ENCODE results near the gene ADAMTS15.
A peak's percentile ranks its signal among the peaks of the same experiment; 100 is the strongest.

The ADAMTS15 gene

GRCh38 chr11:130420478-130421198 is 27.8 kb upstream of the ADAMTS15 start:
- Histone ChIP-seq H3K27me3 (ENCODE audit: control insufficient read depth, insufficient read depth, low read length) (no peaks in the 10 kb centered on the region), H3K36me3 (ENCODE audit: control insufficient read depth, low read depth, low read length) (no peaks in the 10 kb centered on the region), H3K27ac (ENCODE audit: low read length) (no peak overlapping the region), H3K9ac (ENCODE audit: low read length) (no peak overlapping the region), H3K4me1 (ENCODE audit: control insufficient read depth, low read depth, low read length) (no peaks in the 10 kb centered on the region), H3K9me3 (ENCODE audit: control insufficient read depth, low read depth, low read length) (no peaks in the 10 kb centered on the region), H3K4me3 (ENCODE audit: low read length) (no peak overlapping the region)

- Histone ChIP-seq H3K9ac (ENCODE audit: low read length) (no peak overlapping the region), H3K4me1 (ENCODE audit: control insufficient read depth, low read depth, low read length) (no peaks in the 10 kb centered on the region), H3K27ac (ENCODE audit: low read length) (no peak overlapping the region), H3K27me3 (ENCODE audit: control insufficient read depth, insufficient read depth, low read length) (peaks cover 5% of the 10 kb centered on the region), H3K9me3 (ENCODE audit: control insufficient read depth, low read depth, low read length) (no peaks in the 10 kb centered on the region), H3K4me3 (ENCODE audit: low read length) (no peak overlapping the region), H3K36me3 (ENCODE audit: control insufficient read depth, low read depth, low read length) (no peaks in the 10 kb centered on the region)
Observed at GRCh38 chr11:130421199-130421585, 27.3 kb upstream of the ADAMTS15 start.

- Histone ChIP-seq H3K27ac (ENCODE audit: low read length) (no peak overlapping the region), H3K27me3 (ENCODE audit: control insufficient read depth, insufficient read depth, low read length) (peaks cover 10% of the 10 kb centered on the region), H3K4me1 (ENCODE audit: control insufficient read depth, low read depth, low read length) (peaks cover 5% of the 10 kb centered on the region), H3K36me3 (ENCODE audit: control insufficient read depth, low read depth, low read length) (no peaks in the 10 kb centered on the region), H3K4me3 (ENCODE audit: low read length) (no peak overlapping the region), H3K9ac (ENCODE audit: low read length) (no peak overlapping the region), H3K9me3 (ENCODE audit: control insufficient read depth, low read depth, low read length) (no peaks in the 10 kb centered on the region)
Observed at GRCh38 chr11:130421697-130422096, 26.7 kb upstream of the ADAMTS15 start.

- Histone ChIP-seq H3K9ac (ENCODE audit: low read length) (no peak overlapping the region), H3K9me3 (ENCODE audit: control insufficient read depth, low read depth, low read length) (no peaks in the 10 kb centered on the region), H3K27me3 (ENCODE audit: control insufficient read depth, insufficient read depth, low read length) (peaks cover 17% of the 10 kb centered on the region), H3K36me3 (ENCODE audit: control insufficient read depth, low read depth, low read length) (no peaks in the 10 kb centered on the region), H3K4me1 (ENCODE audit: control insufficient read depth, low read depth, low read length) (peaks cover 5% of the 10 kb centered on the region), H3K27ac (ENCODE audit: low read length) (no peak overlapping the region), H3K4me3 (ENCODE audit: low read length) (no peak overlapping the region)
Observed at GRCh38 chr11:130422251-130422995, 26.0 kb upstream of the ADAMTS15 start.

- H3K4me1 ChIP-seq (ENCODE audit: control insufficient read depth, low read depth, low read length) = peaks cover 5% of the 10 kb centered on the region
- peaks cover 25% of the 10 kb centered on the region for H3K27me3 ChIP-seq (ENCODE audit: control insufficient read depth, insufficient read depth, low read length)
- H3K36me3 ChIP-seq (ENCODE audit: control insufficient read depth, low read depth, low read length) = no peaks in the 10 kb centered on the region
- H3K27ac ChIP-seq (ENCODE audit: low read length) = no peak overlapping the region
- H3K9me3 ChIP-seq (ENCODE audit: control insufficient read depth, low read depth, low read length) = no peaks in the 10 kb centered on the region
- no peak overlapping the region for H3K4me3 ChIP-seq (ENCODE audit: low read length)
- no peak overlapping the region for H3K9ac ChIP-seq (ENCODE audit: low read length)
Observed at GRCh38 chr11:130423541-130424142, 24.8 kb upstream of the ADAMTS15 start.

- no peak overlapping the region for H3K9ac ChIP-seq (ENCODE audit: low read length)
- no peaks in the 10 kb centered on the region for H3K36me3 ChIP-seq (ENCODE audit: control insufficient read depth, low read depth, low read length)
- H3K27me3 ChIP-seq (ENCODE audit: control insufficient read depth, insufficient read depth, low read length) = peaks cover 36% of the 10 kb centered on the region
- no peak overlapping the region for H3K27ac ChIP-seq (ENCODE audit: low read length)
- H3K4me1 ChIP-seq (ENCODE audit: control insufficient read depth, low read depth, low read length) = peaks cover 10% of the 10 kb centered on the region
- no peaks in the 10 kb centered on the region for H3K9me3 ChIP-seq (ENCODE audit: control insufficient read depth, low read depth, low read length)
- no peak overlapping the region for H3K4me3 ChIP-seq (ENCODE audit: low read length)
Observed at GRCh38 chr11:130424613-130425140, 23.8 kb upstream of the ADAMTS15 start.

GRCh38 chr11:130425156-130425555 is 23.3 kb upstream of the ADAMTS15 start:
- peaks cover 40% of the 10 kb centered on the region for H3K27me3 ChIP-seq (ENCODE audit: control insufficient read depth, insufficient read depth, low read length)

GRCh38 chr11:130426223-130426836 is 22.1 kb upstream of the ADAMTS15 start:
- Histone ChIP-seq H3K27ac (ENCODE audit: low read length) (no peak overlapping the region), H3K36me3 (ENCODE audit: control insufficient read depth, low read depth, low read length) (no peaks in the 10 kb centered on the region), H3K9ac (ENCODE audit: low read length) (no peak overlapping the region), H3K4me3 (ENCODE audit: low read length) (no peak overlapping the region), H3K9me3 (ENCODE audit: control insufficient read depth, low read depth, low read length) (no peaks in the 10 kb centered on the region), H3K27me3 (ENCODE audit: control insufficient read depth, insufficient read depth, low read length) (peaks cover 46% of the 10 kb centered on the region), H3K4me1 (ENCODE audit: control insufficient read depth, low read depth, low read length) (peaks cover 10% of the 10 kb centered on the region)

More at GRCh38 chr11:130425156-130425555, 23.3 kb upstream of the ADAMTS15 start:
- no peak overlapping the region for H3K9ac ChIP-seq (ENCODE audit: low read length)
- H3K9me3 ChIP-seq (ENCODE audit: control insufficient read depth, low read depth, low read length) = no peaks in the 10 kb centered on the region
- H3K4me3 ChIP-seq (ENCODE audit: low read length) = no peak overlapping the region
- no peaks in the 10 kb centered on the region for H3K36me3 ChIP-seq (ENCODE audit: control insufficient read depth, low read depth, low read length)
- no peak overlapping the region for H3K27ac ChIP-seq (ENCODE audit: low read length)
- peaks cover 10% of the 10 kb centered on the region for H3K4me1 ChIP-seq (ENCODE audit: control insufficient read depth, low read depth, low read length)

- Histone ChIP-seq H3K9me3 (ENCODE audit: control insufficient read depth, low read depth, low read length) (no peaks in the 10 kb centered on the region), H3K4me1 (ENCODE audit: control insufficient read depth, low read depth, low read length) (peaks cover 10% of the 10 kb centered on the region), H3K36me3 (ENCODE audit: control insufficient read depth, low read depth, low read length) (no peaks in the 10 kb centered on the region), H3K27ac (ENCODE audit: low read length) (no peak overlapping the region), H3K9ac (ENCODE audit: low read length) (no peak overlapping the region), H3K4me3 (ENCODE audit: low read length) (peak overlapping the region; percentile 57), H3K27me3 (ENCODE audit: control insufficient read depth, insufficient read depth, low read length) (peaks cover 46% of the 10 kb centered on the region)
Observed at GRCh38 chr11:130426837-130427341, 21.6 kb upstream of the ADAMTS15 start.

- no peaks in the 10 kb centered on the region for H3K9me3 ChIP-seq (ENCODE audit: control insufficient read depth, low read depth, low read length)
- H3K27me3 ChIP-seq (ENCODE audit: control insufficient read depth, insufficient read depth, low read length) = peaks cover 46% of the 10 kb centered on the region
- H3K27ac ChIP-seq (ENCODE audit: low read length) = no peak overlapping the region
- no peaks in the 10 kb centered on the region for H3K36me3 ChIP-seq (ENCODE audit: control insufficient read depth, low read depth, low read length)
- H3K9ac ChIP-seq (ENCODE audit: low read length) = peak overlapping the region; percentile 20
- peaks cover 10% of the 10 kb centered on the region for H3K4me1 ChIP-seq (ENCODE audit: control insufficient read depth, low read depth, low read length)
- H3K4me3 ChIP-seq (ENCODE audit: low read length) = peak overlapping the region; percentile 57
Observed at GRCh38 chr11:130427581-130428315, 20.7 kb upstream of the ADAMTS15 start.
